WTC11 (cell line): ENCODE data around the gene CPVL. TPM values are rescaled to one million over a fixed set of nuclear protein-coding genes. Genes with fewer than 3 reads are reported as not detected.

Experiments
- ATAC-seq: fragments of 200-7000 bp; cut with Tn5 transposase; 2 replicates; pipeline ENCODE4 v1.10.0; 2021; ENCODE audit warnings: mild to moderate bottlenecking, moderate library complexity
- CTCF ChIA-PET: fragments of 300-600 bp; sonication (Branson Sonifier 250); formaldehyde crosslinking; loops from one replicate; lab custom pipeline; 2021; ENCODE audit warnings: antibody characterized with exemption; lab: Charles Lee
- POLR2A ChIA-PET: fragments of 350-600 bp; sonication (Branson Sonifier 250); formaldehyde crosslinking; loops from one replicate; lab custom pipeline; 2021; ENCODE audit warnings: antibody characterized with exemption; lab: Charles Lee
- DNase-seq: peaks from one replicate; pipeline ENCODE4 v3.0.0; 2021; ENCODE audit warnings: low spot score
- H3K27ac Mint-ChIP-seq: 2 replicates; pipeline ENCODE4 v1.8.0; 2021; ENCODE audit warnings: mixed read lengths
- H3K27me3 Mint-ChIP-seq: 2 replicates; pipeline ENCODE4 v1.8.0; 2021; ENCODE audit warnings: low read depth, mild to moderate bottlenecking, moderate library complexity, mixed read lengths
- H3K36me3 Mint-ChIP-seq: 2 replicates; pipeline ENCODE4 v1.8.0; 2021; ENCODE audit warnings: mixed read lengths
- H3K4me1 Mint-ChIP-seq: 2 replicates; pipeline ENCODE4 v1.8.0; 2022; ENCODE audit warnings: mixed read lengths
- H3K4me3 Mint-ChIP-seq: 2 replicates; pipeline ENCODE4 v1.8.0; 2021; ENCODE audit warnings: mild to moderate bottlenecking, moderate library complexity, mixed read lengths
- H3K9me3 Mint-ChIP-seq: 2 replicates; pipeline ENCODE4 v1.8.0; 2021; ENCODE audit warnings: mixed read lengths
- E2F4 ChIP-seq: sonication (generic); formaldehyde crosslinking; IDR thresholded peaks from 2 replicates; pipeline ENCODE4 v1.8.1; 2022; ENCODE audit warnings: low read depth, mild to moderate bottlenecking, moderate library complexity, missing genetic modification reagents, borderline replicate concordance
- GABPB1 ChIP-seq: sonication (generic); formaldehyde crosslinking; IDR thresholded peaks from 2 replicates; pipeline ENCODE4 v1.8.1; 2023; ENCODE audit warnings: mild to moderate bottlenecking, missing genetic modification reagents
- GRHL2 ChIP-seq: fragments of 250-450 bp; sonication (Bioruptor Pico); IDR thresholded peaks from 2 replicates; pipeline ENCODE4 v1.8.0; 2022; ENCODE audit warnings: mild to moderate bottlenecking, moderate library complexity; ENCODE audit not compliant: insufficient replicate concordance, severe bottlenecking
- MYBL2 ChIP-seq: sonication (generic); formaldehyde crosslinking; IDR thresholded peaks from 2 replicates; pipeline ENCODE4 v1.8.1; 2023; ENCODE audit warnings: mild to moderate bottlenecking, moderate library complexity, missing genetic modification reagents
- NR1H2 ChIP-seq: sonication (generic); formaldehyde crosslinking; IDR thresholded peaks from 2 replicates; pipeline ENCODE4 v1.9.0; 2021; ENCODE audit warnings: mild to moderate bottlenecking, moderate library complexity, missing genetic modification reagents
- RORB ChIP-seq: fragments of 250-450 bp; sonication (Bioruptor Pico); IDR thresholded peaks from 2 replicates; pipeline ENCODE4 v1.9.0; 2021; ENCODE audit warnings: mild to moderate bottlenecking
- SMAD3 ChIP-seq: sonication (generic); formaldehyde crosslinking; IDR thresholded peaks from 2 replicates; pipeline ENCODE4 v1.8.0; 2022; ENCODE audit warnings: missing genetic modification reagents, mild to moderate bottlenecking, borderline replicate concordance
- TCF7 ChIP-seq: sonication (generic); formaldehyde crosslinking; IDR thresholded peaks from 2 replicates; pipeline ENCODE4 v1.8.0; 2022; ENCODE audit warnings: mild to moderate bottlenecking, low read depth, missing genetic modification reagents, moderate library complexity
- ZBTB21 ChIP-seq: sonication (generic); formaldehyde crosslinking; IDR thresholded peaks from 2 replicates; pipeline ENCODE4 v1.8.1; 2023; ENCODE audit warnings: mild to moderate bottlenecking, missing genetic modification reagents, borderline replicate concordance
- ZNF263 ChIP-seq: sonication (generic); formaldehyde crosslinking; IDR thresholded peaks from 2 replicates; pipeline ENCODE4 v1.8.1; 2022; ENCODE audit warnings: low read depth, mild to moderate bottlenecking, moderate library complexity, missing genetic modification reagents
- ZNF512 ChIP-seq: sonication (generic); formaldehyde crosslinking; IDR thresholded peaks from 2 replicates; pipeline ENCODE4 v1.8.1; 2022; ENCODE audit warnings: missing genetic modification reagents, borderline replicate concordance
- total RNA-seq: library from RNA; stranded (reverse); gene quantifications from 3 replicates; pipeline ENCODE4 v1.2.3, GENCODE V29; 2021
- TF ChIP-seq, protein P1 (sequence below): fragments of 250-450 bp; sonication (Bioruptor Pico); IDR thresholded peaks from 2 replicates; pipeline ENCODE4 v1.9.0; 2021; ENCODE audit warnings: mild to moderate bottlenecking
- TF ChIP-seq, protein P2 (sequence below): fragments of 250-450 bp; sonication (Bioruptor Pico); IDR thresholded peaks from 2 replicates; pipeline ENCODE4 v1.8.0; 2021; ENCODE audit warnings: mild to moderate bottlenecking
- TF ChIP-seq, protein P3 (sequence below): sonication (generic); formaldehyde crosslinking; conservative IDR thresholded peaks from 2 replicates; pipeline ENCODE4 v1.8.1; 2023; ENCODE audit warnings: mild to moderate bottlenecking, low read depth, missing genetic modification reagents, moderate library complexity
- TF ChIP-seq, protein P4 (sequence below): sonication (generic); formaldehyde crosslinking; IDR thresholded peaks from 2 replicates; pipeline ENCODE4 v1.8.1; 2023; ENCODE audit warnings: mild to moderate bottlenecking, missing genetic modification reagents, moderate library complexity
- TF ChIP-seq, protein P5 (sequence below): sonication (generic); formaldehyde crosslinking; IDR thresholded peaks from 2 replicates; pipeline ENCODE4 v1.8.1; 2022; ENCODE audit warnings: mild to moderate bottlenecking, missing genetic modification reagents, moderate library complexity, borderline replicate concordance
- TF ChIP-seq, protein P6 (sequence below): fragments of 250-450 bp; sonication (Bioruptor Pico); conservative IDR thresholded peaks from 2 replicates; pipeline ENCODE4 v1.9.0; 2021; ENCODE audit warnings: mild to moderate bottlenecking

Gene CPVL
- total RNA-seq, 1 experiment from 2014 or later = 34.2 TPM

DNA sequence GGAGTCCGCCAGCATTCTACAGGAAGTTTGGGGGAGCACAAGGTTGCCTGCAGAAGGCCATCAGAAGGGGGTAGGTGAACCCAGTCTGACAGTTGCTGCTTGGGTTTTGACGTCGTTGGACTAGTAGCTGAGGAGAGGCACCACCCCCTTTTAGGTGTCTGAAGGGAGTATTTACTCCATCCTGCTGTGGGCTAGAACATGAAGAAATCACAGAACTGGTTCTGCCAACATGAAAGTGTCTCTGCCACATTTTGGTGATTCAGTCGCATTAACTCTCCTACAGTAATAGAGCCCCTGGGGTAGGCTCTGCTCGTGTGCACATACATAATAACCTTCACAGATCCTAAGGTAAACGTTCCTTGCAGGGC, 187.4 kb downstream of the CPVL start:
- H3K27ac Mint-ChIP-seq = no peak overlapping the region
- no peaks in the 10 kb centered on the region for H3K36me3 Mint-ChIP-seq
- ChIA-PET CTCF (interaction anchor here (1.0 to 8.8 kb wide), 7 partner anchors 9 to 148 kb away, joined by 5 to 407 read pairs (median 42); no protein-coding TSS in a partner anchor), POLR2A (no interaction called here)
- H3K4me3 Mint-ChIP-seq = peak overlapping the region; percentile 78
- DNase-seq (no peak), ATAC-seq (no peak)
- H3K27me3 Mint-ChIP-seq = peaks cover 61% of the 10 kb centered on the region
- TF ChIP-seq, protein P1, sequence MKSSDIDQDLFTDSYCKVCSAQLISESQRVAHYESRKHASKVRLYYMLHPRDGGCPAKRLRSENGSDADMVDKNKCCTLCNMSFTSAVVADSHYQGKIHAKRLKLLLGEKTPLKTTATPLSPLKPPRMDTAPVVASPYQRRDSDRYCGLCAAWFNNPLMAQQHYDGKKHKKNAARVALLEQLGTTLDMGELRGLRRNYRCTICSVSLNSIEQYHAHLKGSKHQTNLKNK (CRISPR knock-in tag) = no peak
- TF ChIP-seq, protein P2, sequence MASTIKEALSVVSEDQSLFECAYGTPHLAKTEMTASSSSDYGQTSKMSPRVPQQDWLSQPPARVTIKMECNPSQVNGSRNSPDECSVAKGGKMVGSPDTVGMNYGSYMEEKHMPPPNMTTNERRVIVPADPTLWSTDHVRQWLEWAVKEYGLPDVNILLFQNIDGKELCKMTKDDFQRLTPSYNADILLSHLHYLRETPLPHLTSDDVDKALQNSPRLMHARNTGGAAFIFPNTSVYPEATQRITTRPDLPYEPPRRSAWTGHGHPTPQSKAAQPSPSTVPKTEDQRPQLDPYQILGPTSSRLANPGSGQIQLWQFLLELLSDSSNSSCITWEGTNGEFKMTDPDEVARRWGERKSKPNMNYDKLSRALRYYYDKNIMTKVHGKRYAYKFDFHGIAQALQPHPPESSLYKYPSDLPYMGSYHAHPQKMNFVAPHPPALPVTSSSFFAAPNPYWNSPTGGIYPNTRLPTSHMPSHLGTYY (CRISPR knock-in tag) = no peak
- TF ChIP-seq ZNF512 (CRISPR knock-in tag) (no peak), NR1H2 (CRISPR knock-in tag) (no peak), GABPB1 (CRISPR knock-in tag) (no peak), E2F4 (CRISPR knock-in tag) (no peak), ZNF263 (CRISPR knock-in tag) (no peak), MYBL2 (CRISPR knock-in tag) (no peak), TCF7 (CRISPR knock-in tag) (no peak), RORB (CRISPR knock-in tag) (no peak)
- TF ChIP-seq, protein P3, sequence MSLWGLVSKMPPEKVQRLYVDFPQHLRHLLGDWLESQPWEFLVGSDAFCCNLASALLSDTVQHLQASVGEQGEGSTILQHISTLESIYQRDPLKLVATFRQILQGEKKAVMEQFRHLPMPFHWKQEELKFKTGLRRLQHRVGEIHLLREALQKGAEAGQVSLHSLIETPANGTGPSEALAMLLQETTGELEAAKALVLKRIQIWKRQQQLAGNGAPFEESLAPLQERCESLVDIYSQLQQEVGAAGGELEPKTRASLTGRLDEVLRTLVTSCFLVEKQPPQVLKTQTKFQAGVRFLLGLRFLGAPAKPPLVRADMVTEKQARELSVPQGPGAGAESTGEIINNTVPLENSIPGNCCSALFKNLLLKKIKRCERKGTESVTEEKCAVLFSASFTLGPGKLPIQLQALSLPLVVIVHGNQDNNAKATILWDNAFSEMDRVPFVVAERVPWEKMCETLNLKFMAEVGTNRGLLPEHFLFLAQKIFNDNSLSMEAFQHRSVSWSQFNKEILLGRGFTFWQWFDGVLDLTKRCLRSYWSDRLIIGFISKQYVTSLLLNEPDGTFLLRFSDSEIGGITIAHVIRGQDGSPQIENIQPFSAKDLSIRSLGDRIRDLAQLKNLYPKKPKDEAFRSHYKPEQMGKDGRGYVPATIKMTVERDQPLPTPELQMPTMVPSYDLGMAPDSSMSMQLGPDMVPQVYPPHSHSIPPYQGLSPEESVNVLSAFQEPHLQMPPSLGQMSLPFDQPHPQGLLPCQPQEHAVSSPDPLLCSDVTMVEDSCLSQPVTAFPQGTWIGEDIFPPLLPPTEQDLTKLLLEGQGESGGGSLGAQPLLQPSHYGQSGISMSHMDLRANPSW (CRISPR knock-in tag) = no peak
- TF ChIP-seq, protein P4, sequence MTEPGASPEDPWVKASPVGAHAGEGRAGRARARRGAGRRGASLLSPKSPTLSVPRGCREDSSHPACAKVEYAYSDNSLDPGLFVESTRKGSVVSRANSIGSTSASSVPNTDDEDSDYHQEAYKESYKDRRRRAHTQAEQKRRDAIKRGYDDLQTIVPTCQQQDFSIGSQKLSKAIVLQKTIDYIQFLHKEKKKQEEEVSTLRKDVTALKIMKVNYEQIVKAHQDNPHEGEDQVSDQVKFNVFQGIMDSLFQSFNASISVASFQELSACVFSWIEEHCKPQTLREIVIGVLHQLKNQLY (CRISPR knock-in tag) = no peak
- TF ChIP-seq, protein P5, sequence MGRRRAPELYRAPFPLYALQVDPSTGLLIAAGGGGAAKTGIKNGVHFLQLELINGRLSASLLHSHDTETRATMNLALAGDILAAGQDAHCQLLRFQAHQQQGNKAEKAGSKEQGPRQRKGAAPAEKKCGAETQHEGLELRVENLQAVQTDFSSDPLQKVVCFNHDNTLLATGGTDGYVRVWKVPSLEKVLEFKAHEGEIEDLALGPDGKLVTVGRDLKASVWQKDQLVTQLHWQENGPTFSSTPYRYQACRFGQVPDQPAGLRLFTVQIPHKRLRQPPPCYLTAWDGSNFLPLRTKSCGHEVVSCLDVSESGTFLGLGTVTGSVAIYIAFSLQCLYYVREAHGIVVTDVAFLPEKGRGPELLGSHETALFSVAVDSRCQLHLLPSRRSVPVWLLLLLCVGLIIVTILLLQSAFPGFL = no peak
- no peaks in the 10 kb centered on the region for H3K9me3 Mint-ChIP-seq
- H3K4me1 Mint-ChIP-seq = peaks cover 50% of the 10 kb centered on the region

DNA sequence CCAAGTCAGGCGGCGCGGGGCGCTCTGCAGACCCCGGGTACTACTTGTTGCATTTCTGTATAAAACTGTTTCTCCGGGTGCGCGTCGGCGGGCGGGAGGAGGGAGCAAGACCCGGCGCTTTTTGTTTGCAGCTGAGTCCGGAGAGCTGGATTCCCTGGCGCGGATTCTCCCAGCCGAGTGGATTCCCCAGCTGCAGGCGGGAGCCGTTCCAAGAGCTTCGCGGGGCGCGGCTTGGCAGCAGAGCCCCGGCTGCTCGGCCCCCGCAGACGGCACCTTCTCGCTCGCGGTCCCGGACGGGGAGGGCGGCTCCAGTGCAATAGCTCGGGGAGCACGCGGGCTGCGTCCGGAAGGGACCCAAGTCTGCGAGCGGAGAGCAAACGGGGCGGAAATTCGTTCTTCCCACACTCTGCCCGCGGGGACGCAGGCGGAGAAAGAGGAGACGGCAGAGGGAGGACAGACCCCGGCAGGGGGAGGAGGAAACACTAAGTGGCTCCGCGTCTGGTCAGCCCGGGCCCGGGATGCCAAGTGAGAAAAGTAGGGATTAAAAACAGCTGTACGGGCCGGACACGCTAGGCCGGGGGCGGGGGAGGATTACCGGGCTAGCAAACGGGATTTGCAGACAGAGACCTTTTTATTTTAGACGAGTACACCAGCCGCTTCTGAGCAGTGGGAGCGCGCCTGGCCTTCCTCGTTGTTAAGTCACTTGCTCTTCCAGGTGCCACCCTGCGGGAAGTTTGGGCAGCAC, 187.9 kb downstream of the CPVL start, which contains the start of gene TRIL:
TSS of gene TRIL (minus strand) at position 96 of the 745 bp plus-strand sequence. CDS start 284 bp downstream, outside the sequence.
- Mint-ChIP-seq H3K27me3 (peaks cover 61% of the 10 kb centered on the region), H3K4me1 (peaks cover 54% of the 10 kb centered on the region), H3K4me3 (peak within 1 kb of the TSS; percentile 78), H3K36me3 (no peaks in the 10 kb centered on the region), H3K9me3 (no peaks in the 10 kb centered on the region), H3K27ac (no peak within 1 kb of the TSS)
- CTCF ChIA-PET = interaction anchor here (0.6 to 8.8 kb wide), 20 partner anchors 9 to 652 kb away, joined by 3 to 407 read pairs (median 21); no protein-coding TSS in a partner anchor
- peak; percentile 74 for DNase-seq
- ATAC-seq = peak; percentile 3
- POLR2A ChIA-PET = no interaction called here
- no peak for TF ChIP-seq GRHL2
- no peak for TF ChIP-seq MYBL2 (CRISPR knock-in tag)
- TF ChIP-seq, protein P6, sequence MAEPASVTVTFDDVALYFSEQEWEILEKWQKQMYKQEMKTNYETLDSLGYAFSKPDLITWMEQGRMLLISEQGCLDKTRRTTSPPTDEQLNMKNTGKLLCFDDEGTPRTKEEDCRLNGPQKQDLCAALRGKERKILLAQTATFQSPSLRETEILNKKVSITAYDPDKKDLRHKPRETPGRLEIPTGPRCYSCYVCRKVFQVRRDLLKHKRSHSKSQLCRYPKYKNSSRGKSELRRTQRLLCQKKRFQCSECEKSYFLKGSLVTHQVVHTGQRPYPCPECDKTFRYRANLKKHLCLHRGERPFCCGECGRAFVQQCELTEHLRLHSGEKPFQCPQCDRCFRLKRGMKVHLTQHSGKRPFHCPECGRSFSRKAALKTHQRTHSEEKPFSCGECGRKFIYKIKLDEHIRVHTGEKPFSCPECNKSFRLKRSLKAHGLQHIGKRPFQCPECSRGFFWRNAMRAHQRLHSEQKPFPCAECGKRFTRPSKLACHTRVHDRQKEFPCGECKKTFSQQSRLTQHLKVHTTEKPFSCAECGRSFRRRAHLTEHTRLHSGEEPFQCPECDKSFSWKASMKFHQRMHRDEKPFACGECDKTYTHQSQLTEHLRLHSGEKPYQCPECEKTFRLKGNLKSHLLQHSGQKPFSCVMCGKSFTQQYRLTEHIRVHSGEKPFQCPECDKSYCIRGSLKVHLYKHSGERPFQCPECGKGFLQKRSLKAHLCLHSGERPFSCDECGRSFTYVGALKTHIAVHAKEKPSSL (CRISPR knock-in tag) = no peak
- peak; percentile 75 for TF ChIP-seq ZNF263 (CRISPR knock-in tag)
- no peak for TF ChIP-seq SMAD3 (CRISPR knock-in tag)
- no peak for TF ChIP-seq ZBTB21
